DMS53 treated with DMSO at 0.1 percent for 48 hours (cell line): ENCODE results near the gene NUP50.

Source experiments
- DNase-seq: peaks from one replicate; lab custom pipeline; 2025; ENCODE audit not compliant: unreplicated experiment; lab: John Stamatoyannopoulos, UW

NUP50 gene

GRCh38 chr22:45163451-45164269 lies at the start of gene NUP50:
NUP50 (plus strand) TSS chr22:45163925; CDS start chr22:45168178, 4,253 bp downstream.
- DNase-seq: peak; percentile 86

- no peak for DNase-seq
Measured at GRCh38 chr22:45120440-45120839, 43.3 kb upstream of the NUP50 start.

- no peak for DNase-seq
Measured at GRCh38 chr22:45120931-45121330, 42.8 kb upstream of the NUP50 start.

- no peak for DNase-seq
Measured at GRCh38 chr22:45124176-45124847, 39.4 kb upstream of the NUP50 start.

GRCh38 chr22:45125188-45125587 lies 38.5 kb upstream of the NUP50 start:
- no peak for DNase-seq

GRCh38 chr22:45127866-45128265 lies 35.9 kb upstream of the NUP50 start:
- no peak for DNase-seq

GRCh38 chr22:45129703-45130524 lies 33.8 kb upstream of the NUP50 start:
- DNase-seq: no peak

- no peak for DNase-seq
Measured at GRCh38 chr22:45130891-45131290, 32.8 kb upstream of the NUP50 start.

GRCh38 chr22:45131749-45132148 lies 32.0 kb upstream of the NUP50 start:
- DNase-seq: no peak

- no peak for DNase-seq
Measured at GRCh38 chr22:45134313-45134712, 29.4 kb upstream of the NUP50 start.

- DNase-seq: no peak
Measured at GRCh38 chr22:45136594-45136993, 27.1 kb upstream of the NUP50 start.

- no peak for DNase-seq
Measured at GRCh38 chr22:45139693-45140092, 24.0 kb upstream of the NUP50 start.

GRCh38 chr22:45142376-45142775 lies 21.3 kb upstream of the NUP50 start:
- DNase-seq: no peak

- no peak for DNase-seq
Measured at GRCh38 chr22:45144916-45145315, 18.8 kb upstream of the NUP50 start.

GRCh38 chr22:45149671-45150070 lies 14.1 kb upstream of the NUP50 start:
- no peak for DNase-seq

- DNase-seq: no peak
Measured at GRCh38 chr22:45150139-45150538, 13.6 kb upstream of the NUP50 start.

- no peak for DNase-seq
Measured at GRCh38 chr22:45151503-45151902, 12.2 kb upstream of the NUP50 start.

- no peak for DNase-seq
Measured at GRCh38 chr22:45154383-45154782, 9.3 kb upstream of the NUP50 start.

- no peak for DNase-seq
Measured at GRCh38 chr22:45155050-45155840, 8.5 kb upstream of the NUP50 start.

- no peak for DNase-seq
Measured at GRCh38 chr22:45157907-45158306, 5.8 kb upstream of the NUP50 start.
